ENCODE measurements around the gene PRR29.

GRCh38 chr17:63986821-63987220 lies 11.3 kb upstream of the PRR29 start:
- TF ChIP-seq PRRX2 (CRISPR knock-in tag; IDR thresholded peaks at IDR 0.05) = no peak
- TF ChIP-seq CTCF (IDR thresholded peaks at IDR 0.05) = no peak
- TF ChIP-seq JUN (CRISPR knock-in tag; IDR thresholded peaks at IDR 0.05) = no peak
- no peak for TF ChIP-seq FOXK1 (CRISPR knock-in tag; IDR thresholded peaks at IDR 0.05)
- no peak for TF ChIP-seq HMGXB4 (CRISPR knock-in tag; IDR thresholded peaks at IDR 0.05)

Data from WTC11 (cell line).